Neuronal stem cell (in vitro differentiated cells): Measurements from ENCODE around the gene BCAS1.
A peak's percentile ranks its signal among the peaks of the same experiment; 100 is the strongest.

Experiments used
- DNase-seq: peaks from one replicate; pipeline ENCODE4 v3.0.0-alpha.2; 2013; ENCODE audit warnings: low spot score
- H2AFZ ChIP-seq: one replicate; pipeline ENCODE4 v1.6.1; 2013; ENCODE audit warnings: mild to moderate bottlenecking, low read length, inconsistent platforms
- H2AK5ac ChIP-seq: 2 replicates; pipeline ENCODE4 v1.6.1; 2013; ENCODE audit warnings: low read depth, mild to moderate bottlenecking, inconsistent platforms, low read length, moderate library complexity, mixed read lengths
- H2BK120ac ChIP-seq: 2 replicates; pipeline ENCODE4 v1.6.1; 2013; ENCODE audit warnings: low read depth, mild to moderate bottlenecking, inconsistent platforms, low read length, moderate library complexity, mixed read lengths
- H2BK12ac ChIP-seq: one replicate; pipeline ENCODE4 v1.6.1; 2013; ENCODE audit warnings: low read length, inconsistent platforms
- H2BK15ac ChIP-seq: 2 replicates; pipeline ENCODE4 v1.6.1; 2013; ENCODE audit warnings: mild to moderate bottlenecking, low read length, inconsistent platforms, mixed read lengths
- H2BK5ac ChIP-seq: one replicate; pipeline ENCODE4 v1.6.1; 2013; ENCODE audit warnings: inconsistent platforms, mild to moderate bottlenecking, low read length, moderate library complexity
- H3K14ac ChIP-seq: one replicate; pipeline ENCODE4 v1.6.1; 2013; ENCODE audit warnings: low read length, inconsistent platforms
- H3K18ac ChIP-seq: 2 replicates; pipeline ENCODE4 v1.6.1; 2013; ENCODE audit warnings: low read length, inconsistent platforms
- H3K23ac ChIP-seq: 2 replicates; pipeline ENCODE4 v1.6.1; 2013; ENCODE audit warnings: low read depth, mild to moderate bottlenecking, mixed read lengths, low read length, inconsistent platforms; ENCODE audit not compliant: poor library complexity
- H3K27ac ChIP-seq: replicated peaks from 3 replicates; pipeline ENCODE4 v1.5.1; 2013; ENCODE audit warnings: low read length, inconsistent platforms
- H3K27me3 ChIP-seq, 3 experiments: 2 replicates each; pipeline ENCODE4 v1.6.1; 2013; ENCODE audit warnings: low read length in 3 of 3, mild to moderate bottlenecking in 2 of 3, inconsistent platforms in 1 of 3, low read depth in 1 of 3, mixed read lengths in 1 of 3, moderate library complexity in 1 of 3; ENCODE audit not compliant: control insufficient read depth in 3 of 3, insufficient read depth in 3 of 3
- H3K36me3 ChIP-seq, 2 donors: replicated peaks in 1 of 2; 2 replicates each; pipeline ENCODE4 v1.6.1; 2013; ENCODE audit warnings: low read length in 2 of 2; ENCODE audit not compliant: control insufficient read depth in 2 of 2, insufficient read depth in 2 of 2
- H3K4ac ChIP-seq: 2 replicates; pipeline ENCODE4 v1.6.1; 2013; ENCODE audit warnings: inconsistent platforms, mild to moderate bottlenecking, low read length, moderate library complexity
- H3K4me1 ChIP-seq, 2 donors: 1 replicate in 1 of 2; 2 replicates in 1 of 2; pipeline ENCODE4 v1.6.1; 2013; ENCODE audit warnings: low read length in 2 of 2, low read depth in 1 of 2; ENCODE audit not compliant: control insufficient read depth in 2 of 2, insufficient read depth in 1 of 2
- H3K4me2 ChIP-seq: one replicate; pipeline ENCODE4 v1.6.1; 2013; ENCODE audit warnings: mild to moderate bottlenecking, low read length, inconsistent platforms; ENCODE audit not compliant: insufficient read depth, poor library complexity, severe bottlenecking
- H3K4me3 ChIP-seq, 2 donors: 2 replicates each; pipeline ENCODE4 v1.5.1; 2013; ENCODE audit warnings: low read length in 2 of 2, mild to moderate bottlenecking in 2 of 2, inconsistent platforms in 1 of 2, moderate library complexity in 1 of 2
- H3K79me1 ChIP-seq: one replicate; pipeline ENCODE4 v1.6.1; 2013; ENCODE audit warnings: low read depth, mild to moderate bottlenecking, inconsistent platforms, low read length, moderate library complexity
- H3K9ac ChIP-seq: one replicate; pipeline ENCODE4 v1.6.1; 2013; ENCODE audit warnings: mild to moderate bottlenecking, low read depth, low read length, inconsistent platforms; ENCODE audit not compliant: poor library complexity
- H3K9me3 ChIP-seq, 2 donors: replicated peaks in 1 of 2; 2 replicates each; pipeline versions ENCODE3 to v1.6.1; 2013; ENCODE audit warnings: low read length in 2 of 2, mild to moderate bottlenecking in 2 of 2, inconsistent platforms in 1 of 2, low read depth in 1 of 2, mixed read lengths in 1 of 2, moderate library complexity in 1 of 2; ENCODE audit not compliant: control insufficient read depth in 2 of 2, insufficient read depth in 1 of 2
- H4K8ac ChIP-seq: one replicate; pipeline ENCODE4 v1.6.1; 2013; ENCODE audit warnings: low read depth, mild to moderate bottlenecking, inconsistent platforms, low read length, moderate library complexity
- H4K91ac ChIP-seq: one replicate; pipeline ENCODE4 v1.6.1; 2013; ENCODE audit warnings: low read length, low read depth, mild to moderate bottlenecking, inconsistent platforms; ENCODE audit not compliant: poor library complexity
- WGBS, 2 donors: extraction: QIAGEN DNeasy Blood & Tissue Kit; methylation state at CpG; one replicate each; pipeline ENCODE4 v1.1.7; 2013; ENCODE audit warnings: missing lambda C conversion rate in 2 of 2, mixed read lengths in 1 of 2; ENCODE audit not compliant: insufficient read length in 2 of 2, insufficient replicate concordance in 1 of 2; ENCODE audit errors: extremely low coverage in 2 of 2; 5-methylcytosine and 5-hydroxymethylcytosine counted together

The BCAS1 gene

DNA sequence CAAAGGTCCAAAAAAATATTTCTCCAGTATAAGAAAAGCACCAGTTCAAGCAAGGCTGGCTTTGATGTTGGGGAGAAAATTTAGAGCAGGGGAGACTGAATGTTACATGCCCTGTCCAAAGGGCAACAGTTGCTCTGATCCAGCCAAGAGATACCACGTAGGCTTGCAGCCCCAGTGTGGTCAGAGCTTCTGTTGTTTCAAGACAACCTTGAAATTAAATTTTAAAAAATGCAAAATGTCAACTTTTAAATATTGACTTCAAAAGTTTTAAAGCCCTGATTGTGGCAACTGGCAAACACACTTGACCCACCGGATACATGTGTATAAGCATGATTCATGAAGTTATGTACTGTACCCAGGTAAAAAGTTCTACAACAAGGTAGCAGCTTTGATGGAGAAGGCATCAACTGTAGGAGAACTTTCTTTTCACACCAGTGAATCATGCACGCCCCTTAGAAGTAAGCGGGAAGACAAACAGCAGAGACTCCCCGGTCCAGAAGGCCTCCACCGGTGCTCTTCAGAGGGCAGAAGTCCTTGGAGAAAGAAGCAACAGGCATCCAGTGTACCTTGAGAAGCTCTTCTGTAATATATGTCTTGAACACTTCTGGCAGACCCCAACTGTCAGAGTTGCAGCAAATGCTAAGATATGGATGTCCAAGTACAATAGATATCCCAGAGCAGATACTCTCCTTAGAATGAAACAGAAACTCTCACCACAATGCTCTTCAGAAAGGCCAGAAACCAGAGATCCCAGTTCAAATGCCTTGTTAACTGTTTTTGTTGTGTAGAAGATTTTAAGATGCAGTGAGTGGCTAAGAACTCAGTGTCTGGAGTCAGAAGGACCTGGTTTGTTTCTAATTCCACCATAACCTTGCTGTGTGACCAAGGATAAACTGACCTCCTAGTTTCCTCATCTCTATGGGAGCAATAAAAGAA lies 115.4 kb downstream of the BCAS1 start:
- Histone ChIP-seq H4K8ac (no peak overlapping the region), H3K27me3 (no peaks in the 10 kb centered on the region), H2AFZ (no peak overlapping the region), H3K4ac (no peak overlapping the region), H3K9ac (no peak overlapping the region), H3K4me1 (peaks cover 3 to 4% of the 10 kb centered on the region in 2 donors), H2BK5ac (no peak overlapping the region), H3K4me3 (no peak overlapping the region), H2AK5ac (no peak overlapping the region), H3K18ac (no peak overlapping the region), H3K27ac (no peak overlapping the region), H3K36me3 (no peaks in the 10 kb centered on the region), H2BK15ac (no peak overlapping the region), H2BK120ac (no peak overlapping the region), H3K9me3 (peaks cover 2 to 4% of the 10 kb centered on the region in 2 donors), H3K4me2 (no peak overlapping the region), H3K79me1 (no peaks in the 10 kb centered on the region), H4K91ac (no peak overlapping the region), H3K14ac (no peak overlapping the region), H3K23ac (no peak overlapping the region), H2BK12ac (no peak overlapping the region)
- no peak for DNase-seq
- WGBS, 2 donors: no CpG with 5 or more reads among the region's 6 CpGs

- Histone ChIP-seq H3K27ac (no peak overlapping the region), H2AFZ (no peak overlapping the region), H3K9ac (no peak overlapping the region), H3K36me3 (no peaks in the 10 kb centered on the region), H3K18ac (no peak overlapping the region), H2BK5ac (no peak overlapping the region), H2BK12ac (no peak overlapping the region), H3K4me3 (no peak overlapping the region), H3K14ac (no peak overlapping the region), H3K4me1 (peaks cover 6 to 10% of the 10 kb centered on the region in 2 donors), H3K27me3 (no peaks in the 10 kb centered on the region), H2BK120ac (no peak overlapping the region), H4K91ac (no peak overlapping the region), H2BK15ac (no peak overlapping the region), H3K9me3 (peaks cover 2 to 4% of the 10 kb centered on the region in 2 donors), H3K79me1 (no peaks in the 10 kb centered on the region), H2AK5ac (no peak overlapping the region), H3K4ac (no peak overlapping the region), H3K23ac (no peak overlapping the region), H3K4me2 (no peak overlapping the region), H4K8ac (no peak overlapping the region)
- DNase-seq: no peak
- no CpG with 5 or more reads among the region's 4 CpGs for WGBS, 2 donors
Measured at GRCh38 chr20:53952528-53953096, 117.8 kb downstream of the BCAS1 start.

DNA sequence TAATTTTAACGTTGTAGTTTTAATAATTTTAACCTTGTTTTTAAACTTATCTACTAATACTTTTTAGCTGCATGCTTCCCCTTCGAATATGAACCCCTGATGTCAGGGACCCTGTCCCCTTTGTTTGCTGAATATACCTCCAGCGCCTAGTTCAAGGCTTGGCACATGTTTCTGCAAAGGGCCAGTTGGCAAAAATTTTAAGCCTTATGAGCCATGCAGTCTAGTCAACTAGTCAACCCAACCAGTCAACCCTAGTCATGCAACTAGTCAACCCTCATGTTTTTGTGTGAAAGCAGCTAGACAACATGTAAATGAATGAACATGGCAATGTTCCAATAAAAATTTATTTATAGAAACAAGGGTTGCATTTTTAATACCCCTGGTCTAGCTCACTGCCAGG lies 119.8 kb downstream of the BCAS1 start:
- Histone ChIP-seq H3K4ac (no peak overlapping the region), H3K27ac (no peak overlapping the region), H4K91ac (no peak overlapping the region), H3K79me1 (no peaks in the 10 kb centered on the region), H3K36me3 (no peaks in the 10 kb centered on the region), H3K4me1 (peaks cover 6 to 10% of the 10 kb centered on the region in 2 donors), H3K14ac (no peak overlapping the region), H2BK12ac (no peak overlapping the region), H3K9me3 (peaks cover 2 to 4% of the 10 kb centered on the region in 2 donors), H3K4me3 (no peak overlapping the region), H3K27me3 (no peaks in the 10 kb centered on the region), H4K8ac (no peak overlapping the region), H2AK5ac (no peak overlapping the region), H2BK15ac (no peak overlapping the region), H3K18ac (no peak overlapping the region), H3K9ac (no peak overlapping the region), H3K4me2 (no peak overlapping the region), H3K23ac (no peak overlapping the region), H2AFZ (no peak overlapping the region), H2BK5ac (no peak overlapping the region), H2BK120ac (no peak overlapping the region)
- no CpG with 5 or more reads among the region's 3 CpGs for WGBS, 2 donors
- no peak for DNase-seq

DNA sequence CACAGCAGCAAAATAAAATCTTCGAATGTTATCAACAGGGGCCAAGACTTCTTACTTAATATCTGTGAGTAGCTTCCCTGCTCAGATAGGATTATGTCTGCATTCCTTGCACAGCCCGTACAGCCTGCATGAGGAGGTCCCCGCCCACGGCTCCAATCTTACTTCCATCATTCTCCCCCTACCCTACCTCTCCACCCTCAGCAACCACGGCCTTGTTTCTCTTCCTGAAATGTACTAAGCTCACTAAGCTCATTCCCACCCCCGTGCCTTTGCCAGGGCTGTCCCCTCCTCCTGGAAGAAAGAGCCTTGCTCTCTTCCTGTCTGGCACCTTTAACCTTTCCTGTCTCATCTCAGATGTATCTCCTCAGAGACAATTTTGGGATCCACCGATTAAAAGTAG lies 120.4 kb downstream of the BCAS1 start:
- Histone ChIP-seq H2BK15ac (no peak overlapping the region), H3K27me3 (no peaks in the 10 kb centered on the region), H3K14ac (no peak overlapping the region), H3K23ac (no peak overlapping the region), H3K36me3 (no peaks in the 10 kb centered on the region), H3K27ac (no peak overlapping the region), H3K4me3 (no peak overlapping the region), H4K91ac (no peak overlapping the region), H4K8ac (no peak overlapping the region), H2BK120ac (no peak overlapping the region), H3K9me3 (peaks cover 2 to 4% of the 10 kb centered on the region in 2 donors), H3K79me1 (no peaks in the 10 kb centered on the region), H3K18ac (no peak overlapping the region), H2AFZ (peak overlapping the region; percentile 85), H3K4ac (no peak overlapping the region), H2AK5ac (no peak overlapping the region), H3K9ac (no peak overlapping the region), H3K4me2 (no peak overlapping the region), H2BK12ac (no peak overlapping the region), H2BK5ac (no peak overlapping the region), H3K4me1 (peaks cover 6 to 10% of the 10 kb centered on the region in 2 donors)
- no CpG with 5 or more reads among the region's 7 CpGs for WGBS, 2 donors
- DNase-seq: no peak
